ENCODE results near the gene MAML3.

DNA sequence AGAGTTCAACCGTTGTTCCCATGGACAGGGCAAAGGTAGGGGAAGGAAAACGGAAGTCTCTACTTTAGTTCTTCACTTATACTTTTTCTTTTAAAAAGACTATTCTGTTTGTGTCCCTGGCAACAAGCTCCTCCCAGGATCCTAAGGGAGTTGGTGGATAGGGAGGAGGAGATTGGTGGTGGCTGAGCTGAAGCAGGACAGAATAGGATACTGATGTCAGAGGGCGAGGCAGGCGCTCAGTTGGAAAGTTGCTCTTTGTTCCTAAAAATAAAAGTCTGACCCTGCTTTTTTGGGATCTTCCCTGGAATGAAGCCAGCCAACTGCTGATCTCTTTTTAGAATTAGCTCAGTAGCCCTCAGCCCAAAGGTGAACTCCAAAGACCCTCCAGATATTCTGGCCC is 383.6 kb downstream of the MAML3 start:
- TF ChIP-seq, protein P1, sequence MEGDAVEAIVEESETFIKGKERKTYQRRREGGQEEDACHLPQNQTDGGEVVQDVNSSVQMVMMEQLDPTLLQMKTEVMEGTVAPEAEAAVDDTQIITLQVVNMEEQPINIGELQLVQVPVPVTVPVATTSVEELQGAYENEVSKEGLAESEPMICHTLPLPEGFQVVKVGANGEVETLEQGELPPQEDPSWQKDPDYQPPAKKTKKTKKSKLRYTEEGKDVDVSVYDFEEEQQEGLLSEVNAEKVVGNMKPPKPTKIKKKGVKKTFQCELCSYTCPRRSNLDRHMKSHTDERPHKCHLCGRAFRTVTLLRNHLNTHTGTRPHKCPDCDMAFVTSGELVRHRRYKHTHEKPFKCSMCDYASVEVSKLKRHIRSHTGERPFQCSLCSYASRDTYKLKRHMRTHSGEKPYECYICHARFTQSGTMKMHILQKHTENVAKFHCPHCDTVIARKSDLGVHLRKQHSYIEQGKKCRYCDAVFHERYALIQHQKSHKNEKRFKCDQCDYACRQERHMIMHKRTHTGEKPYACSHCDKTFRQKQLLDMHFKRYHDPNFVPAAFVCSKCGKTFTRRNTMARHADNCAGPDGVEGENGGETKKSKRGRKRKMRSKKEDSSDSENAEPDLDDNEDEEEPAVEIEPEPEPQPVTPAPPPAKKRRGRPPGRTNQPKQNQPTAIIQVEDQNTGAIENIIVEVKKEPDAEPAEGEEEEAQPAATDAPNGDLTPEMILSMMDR (IDR thresholded peaks at IDR 0.05) = no peak
- TF ChIP-seq POLR2A (IDR thresholded peaks at IDR 0.05) = no peak

All from uterus (tissue), 2 donors.